ENCODE measurements around the gene ROS1. TPM values are rescaled to one million over a fixed set of nuclear protein-coding genes. Genes with fewer than 3 reads are reported as not detected.

The ROS1 gene
- total and polyA plus RNA-seq, 10 of the 15 experiments (the other 5 are each of a cell fraction or from before 2014, with no cell fraction given): under 0.01 to 0.07 (median 0.03) TPM; not detected in 5

- TF ChIP-seq E2F8 (IDR thresholded peaks at IDR 0.05; ENCODE audit: low read depth, partially characterized antibody): no peak
- no peak for TF ChIP-seq MYB (IDR thresholded peaks at IDR 0.05; ENCODE audit: borderline replicate concordance, low read depth, low read length)
- TF ChIP-seq BMI1 (IDR thresholded peaks at IDR 0.05; ENCODE audit: borderline replicate concordance): no peak
- no peak for TF ChIP-seq ZNF207 (IDR thresholded peaks at IDR 0.05; ENCODE audit: borderline replicate concordance)
- TF ChIP-seq TAF1 (IDR thresholded peaks at IDR 0.05; ENCODE audit: borderline replicate concordance, low read depth, low read length): no peak
Measured at GRCh38 chr6:117269638-117270054, 156.1 kb downstream of the ROS1 start (continued).

- DNase-seq (ENCODE audit: low read depth, low spot score) (no peak), FAIRE-seq (no peak), ATAC-seq (no peak)
- in situ Hi-C loops (cut with MboI): no loop called here
- no peaks in the 10 kb centered on the region for H3K79me2 ChIP-seq (ENCODE audit: control insufficient read depth, insufficient read depth, low read length)
- H3K36me3 ChIP-seq (ENCODE audit: control insufficient read depth in 2 of 2, insufficient read depth in 2 of 2, low read length in 1 of 2): no peaks in the 10 kb centered on the region
- ChIA-PET SMC1A (ENCODE audit: uncharacterized antibody, unreplicated experiment) (no interaction called here), CTCF (no interaction called here), POLR2A (no interaction called here), RAD21 (ENCODE audit: unreplicated experiment) (no interaction called here)
- H3K4me3 ChIP-seq: no peak overlapping the region
- intact Hi-C loops (cut with micrococcal nuclease; ENCODE audit: unreplicated experiment): no loop called here
- peaks cover 18 to 43% of the 10 kb centered on the region in 2 experiments for H3K27me3 ChIP-seq (replicated peaks in 1 of 2; ENCODE audit: control insufficient read depth in 2 of 2, insufficient read depth in 2 of 2, low read length in 1 of 2)
- no peaks in the 10 kb centered on the region for H4K20me1 ChIP-seq (ENCODE audit: control insufficient read depth, insufficient read depth)
- TF ChIP-seq RBBP5 (conservative IDR thresholded peaks at IDR 0.05) (no peak), FOXM1 (IDR thresholded peaks at IDR 0.05; ENCODE audit: low read depth, low read length) (no peak), USF1 (IDR thresholded peaks at IDR 0.05; ENCODE audit: borderline replicate concordance, extremely low read length, insufficient read depth, low read depth, low read length) (no peak), TARDBP (IDR thresholded peaks at IDR 0.05; ENCODE audit: borderline replicate concordance) (no peak), ZBED1 (IDR thresholded peaks at IDR 0.05; ENCODE audit: borderline replicate concordance) (no peak), SMAD5 (IDR thresholded peaks at IDR 0.05; ENCODE audit: low read depth) (no peak)
- BruUV-seq (replicated peaks): no TSS peak
- 0% methylated on average over 1 of the region's 1 CpG for WGBS (ENCODE audit: insufficient coverage, insufficient replicate concordance, low lambda C conversion rate, missing lambda C conversion rate)
- H3K4me1 ChIP-seq (ENCODE audit: control insufficient read depth, insufficient read depth, low read length): peaks cover 3% of the 10 kb centered on the region; the same call in 1 of the 2 replicates
- no peak overlapping the region for H3K9ac ChIP-seq (ENCODE audit: control insufficient read depth, insufficient read depth, low read length)
- H3K9me3 ChIP-seq (replicated peaks; ENCODE audit: control insufficient read depth, insufficient read depth, low read length): no peaks in the 10 kb centered on the region; the same call in 2 of the 3 replicates
- H3K27ac ChIP-seq (ENCODE audit: control insufficient read depth, insufficient read depth): no peak overlapping the region
- no peak overlapping the region for H2AFZ ChIP-seq (ENCODE audit: control insufficient read depth, low read depth, low read length)
- H3K4me2 ChIP-seq (ENCODE audit: control insufficient read depth, insufficient read depth): no peak overlapping the region
Measured at GRCh38 chr6:117268924-117269323, 156.8 kb downstream of the ROS1 start.

Measured in GM12878 (cell line).